H9 (cell line): ENCODE measurements around the gene NDUFA3. TPM values are rescaled to one million over a fixed set of nuclear protein-coding genes. Genes with fewer than 3 reads are reported as not detected.

Experiments
- DNase-seq: peaks from one replicate; pipeline ENCODE4 v3.0.0-alpha.2; 2017
- H2AFZ ChIP-seq: one replicate; pipeline ENCODE4 v1.6.1; 2013; ENCODE audit warnings: mild to moderate bottlenecking, low read length, control low read depth, moderate library complexity
- H2AK5ac ChIP-seq: 2 replicates; pipeline ENCODE4 v1.6.1; 2013; ENCODE audit warnings: low read length, control low read depth, mixed read lengths; ENCODE audit not compliant: insufficient read length
- H2BK120ac ChIP-seq: one replicate; pipeline ENCODE4 v1.6.1; 2013; ENCODE audit warnings: low read depth, mild to moderate bottlenecking, low read length, control low read depth, inconsistent platforms; ENCODE audit not compliant: poor library complexity, severe bottlenecking
- H2BK12ac ChIP-seq: 2 replicates; pipeline ENCODE4 v1.6.1; 2013; ENCODE audit warnings: low read length, control low read depth, mixed read lengths, low read depth; ENCODE audit not compliant: insufficient read length
- H2BK15ac ChIP-seq: 2 replicates; pipeline ENCODE4 v1.6.1; 2013; ENCODE audit warnings: low read depth, low read length, control low read depth
- H2BK20ac ChIP-seq: one replicate; pipeline ENCODE4 v1.6.1; 2013; ENCODE audit warnings: low read depth, mild to moderate bottlenecking, low read length, control low read depth, inconsistent platforms; ENCODE audit not compliant: poor library complexity, severe bottlenecking
- H2BK5ac ChIP-seq: 2 replicates; pipeline ENCODE4 v1.6.1; 2013; ENCODE audit warnings: low read length, control low read depth, mixed read lengths; ENCODE audit not compliant: insufficient read length
- H3K14ac ChIP-seq: 2 replicates; pipeline ENCODE4 v1.6.1; 2013; ENCODE audit warnings: low read length, control low read depth; ENCODE audit not compliant: insufficient read depth
- H3K18ac ChIP-seq: 2 replicates; pipeline ENCODE4 v1.6.1; 2013; ENCODE audit warnings: low read depth, mild to moderate bottlenecking, mixed read lengths, low read length, control low read depth; ENCODE audit not compliant: insufficient read length
- H3K23ac ChIP-seq: 2 replicates; pipeline ENCODE4 v1.6.1; 2013; ENCODE audit warnings: low read length, control low read depth, mixed read lengths, low read depth; ENCODE audit not compliant: insufficient read length
- H3K23me2 ChIP-seq: 2 replicates; pipeline ENCODE4 v1.6.1; 2013; ENCODE audit warnings: low read depth, mild to moderate bottlenecking, mixed read lengths, low read length, control low read depth; ENCODE audit not compliant: insufficient read length, poor library complexity, severe bottlenecking
- H3K27ac ChIP-seq: 2 replicates; pipeline ENCODE4 v1.5.1; 2013; ENCODE audit warnings: low read length, control low read depth, mixed read lengths, low read depth; ENCODE audit not compliant: insufficient read length
- H3K27me3 ChIP-seq: 2 replicates; pipeline ENCODE4 v1.6.1; 2013; ENCODE audit warnings: low read length, control low read depth, inconsistent platforms; ENCODE audit not compliant: insufficient read depth
- H3K4ac ChIP-seq: 2 replicates; pipeline ENCODE4 v1.6.1; 2013; ENCODE audit warnings: low read depth, mild to moderate bottlenecking, control low read depth, inconsistent platforms, low read length, moderate library complexity
- H3K4me1 ChIP-seq: 2 replicates; pipeline ENCODE4 v1.6.1; 2013; ENCODE audit warnings: low read length, control low read depth, inconsistent platforms; ENCODE audit not compliant: insufficient read depth
- H3K4me2 ChIP-seq: 2 replicates; pipeline ENCODE4 v1.6.1; 2013; ENCODE audit warnings: low read length, control low read depth, mixed read lengths; ENCODE audit not compliant: insufficient read length, insufficient read depth
- H3K56ac ChIP-seq: 2 replicates; pipeline ENCODE4 v1.6.1; 2013; ENCODE audit warnings: low read depth, mild to moderate bottlenecking, mixed read lengths, low read length, control low read depth; ENCODE audit not compliant: insufficient read length
- H3K79me1 ChIP-seq: 2 replicates; pipeline ENCODE4 v1.6.1; 2013; ENCODE audit warnings: low read depth, mild to moderate bottlenecking, moderate library complexity, low read length, control low read depth, inconsistent platforms; ENCODE audit not compliant: insufficient read depth, poor library complexity, severe bottlenecking
- H3K79me2 ChIP-seq: 2 replicates; pipeline ENCODE4 v1.6.1; 2013; ENCODE audit warnings: low read length, control low read depth, inconsistent platforms; ENCODE audit not compliant: insufficient read depth
- H3K9ac ChIP-seq: 2 replicates; pipeline ENCODE4 v1.6.1; 2013; ENCODE audit warnings: low read length, control low read depth, mixed read lengths; ENCODE audit not compliant: insufficient read length; ENCODE audit errors: extremely low read depth
- H3K9me3 ChIP-seq: one replicate; pipeline ENCODE4 v1.6.1; 2013; ENCODE audit warnings: low read depth, low read length, inconsistent platforms; ENCODE audit not compliant: control insufficient read depth
- H3T11ph ChIP-seq: one replicate; pipeline ENCODE4 v1.6.1; 2013; ENCODE audit warnings: mild to moderate bottlenecking, low read length, control low read depth, inconsistent platforms
- H4K20me1 ChIP-seq: one replicate; pipeline ENCODE4 v1.6.1; 2013; ENCODE audit not compliant: control insufficient read depth, insufficient read length, insufficient read depth
- H4K5ac ChIP-seq: 2 replicates; pipeline ENCODE4 v1.6.1; 2013; ENCODE audit warnings: low read depth, mild to moderate bottlenecking, mixed read lengths, low read length, control low read depth; ENCODE audit not compliant: insufficient read length
- H4K8ac ChIP-seq: replicated peaks from 2 replicates; pipeline ENCODE4 v1.6.1; 2013; ENCODE audit warnings: low read length, control low read depth, mixed read lengths, low read depth; ENCODE audit not compliant: insufficient read length
- H4K91ac ChIP-seq: 2 replicates; pipeline ENCODE4 v1.6.1; 2013; ENCODE audit warnings: low read depth, mild to moderate bottlenecking, moderate library complexity, mixed read lengths, low read length, control low read depth; ENCODE audit not compliant: insufficient read length
- H3K27ac Mint-ChIP-seq, 3 experiments: 2 replicates in 2 of 3; 3 replicates in 1 of 3; pipeline ENCODE4 v1.8.0; 2020 to 2021; ENCODE audit warnings: mixed read lengths in 3 of 3, mild to moderate bottlenecking in 1 of 3, moderate library complexity in 1 of 3
- H3K27me3 Mint-ChIP-seq: 2 replicates; pipeline ENCODE4 v1.8.0; 2021; ENCODE audit warnings: low read depth, mild to moderate bottlenecking, moderate library complexity, mixed read lengths
- H3K36me3 Mint-ChIP-seq, 3 experiments: 2 replicates in 2 of 3; 3 replicates in 1 of 3; pipeline ENCODE4 v1.8.0; 2020 to 2021; ENCODE audit warnings: low read depth in 3 of 3, mixed read lengths in 3 of 3; ENCODE audit not compliant: insufficient read depth in 1 of 3
- H3K4me1 Mint-ChIP-seq, 2 experiments: 2 replicates each; pipeline ENCODE4 v1.8.0; 2020; ENCODE audit warnings: mixed read lengths in 2 of 2
- H3K4me3 Mint-ChIP-seq, 2 experiments: 2 replicates in 1 of 2; 3 replicates in 1 of 2; pipeline ENCODE4 v1.8.0; 2020 to 2021; ENCODE audit warnings: mild to moderate bottlenecking in 2 of 2, mixed read lengths in 2 of 2, moderate library complexity in 1 of 2
- H3K9me3 Mint-ChIP-seq, 2 experiments: 2 replicates in 1 of 2; 3 replicates in 1 of 2; pipeline ENCODE4 v1.8.0; 2020; ENCODE audit warnings: mild to moderate bottlenecking in 2 of 2, mixed read lengths in 2 of 2, moderate library complexity in 1 of 2
- WGBS: extraction: QIAGEN DNeasy Blood & Tissue Kit; methylation state at CpG from one replicate; pipeline ENCODE4 v1.1.7; 2013; ENCODE audit warnings: missing lambda C conversion rate, low lambda C conversion rate, mixed read lengths; ENCODE audit not compliant: insufficient read length; ENCODE audit errors: extremely low coverage; 5-methylcytosine and 5-hydroxymethylcytosine counted together
- total RNA-seq: library from RNA; stranded (reverse); gene quantifications from 2 replicates; pipeline ENCODE4 v1.2.1, GENCODE V29; 2021
- TF ChIP-seq, protein P1 (sequence below): fragments of 200-600 bp; sonication (generic); conservative IDR thresholded peaks from 3 replicates; pipeline ENCODE4 v1.8.0; 2021; ENCODE audit warnings: antibody characterized with exemption, mild to moderate bottlenecking

Gene NDUFA3
- total RNA-seq, 1 experiment from 2014 or later = 174 TPM

DNA sequence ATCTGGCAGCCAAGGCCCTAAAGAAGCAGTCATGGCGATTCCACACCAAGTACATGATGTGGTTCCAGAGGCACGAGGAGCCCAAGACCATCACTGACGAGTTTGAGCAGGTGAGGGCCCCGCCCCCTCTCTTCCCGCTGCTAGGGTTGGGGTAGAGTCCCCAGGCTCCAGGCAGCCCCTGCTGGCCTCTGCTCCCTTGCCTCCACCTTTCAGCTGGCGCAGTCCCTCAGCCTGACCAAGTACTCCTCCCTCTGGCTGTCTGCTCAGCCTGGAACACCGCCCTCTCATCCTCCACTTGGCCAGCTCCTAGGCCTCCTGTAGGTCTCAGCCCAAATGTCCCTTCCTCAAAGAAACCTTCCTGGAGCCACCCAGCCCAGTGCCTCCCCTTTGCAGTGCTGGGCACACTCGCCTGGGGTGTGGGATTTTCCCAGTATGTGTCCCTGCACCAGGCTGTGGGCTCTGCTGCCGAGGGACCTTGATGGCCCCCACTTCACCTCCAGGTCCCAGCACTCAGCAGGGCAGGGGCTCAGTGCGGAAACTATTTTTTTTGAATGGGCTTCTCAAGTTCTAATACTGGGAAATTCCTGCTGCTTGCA, 51.2 kb downstream of the NDUFA3 start:
- Histone ChIP-seq H2BK5ac (no peak overlapping the region), H3K27me3 (no peaks in the 10 kb centered on the region), H3K56ac (no peak overlapping the region), H2AFZ (no peak overlapping the region), H4K91ac (no peak overlapping the region), H3K9ac (no peak overlapping the region), H2BK120ac (no peak overlapping the region), H3K9me3 (no peaks in the 10 kb centered on the region), H3K23me2 (peaks cover under 1% of the 10 kb centered on the region), H4K20me1 (no peaks in the 10 kb centered on the region), H2BK15ac (no peak overlapping the region), H2BK20ac (no peak overlapping the region), H3K79me2 (no peaks in the 10 kb centered on the region; the same call in 1 of the 2 replicates), H3K27ac (no peak overlapping the region), H3K18ac (no peak overlapping the region), H4K8ac (no peak overlapping the region), H2BK12ac (no peak overlapping the region), H3K79me1 (no peaks in the 10 kb centered on the region), H3K14ac (no peak overlapping the region), H3T11ph (no peak overlapping the region), H2AK5ac (no peak overlapping the region), H3K4ac (no peak overlapping the region), H3K23ac (no peak overlapping the region), H3K4me2 (no peak overlapping the region), H3K4me1 (no peaks in the 10 kb centered on the region), H4K5ac (no peak overlapping the region)
- peaks cover 4 to 5% of the 10 kb centered on the region in 2 experiments; a peak in 3 of 4 replicates for H3K4me1 Mint-ChIP-seq
- H3K4me3 Mint-ChIP-seq = no peak overlapping the region
- DNase-seq = no peak
- no peaks in the 10 kb centered on the region for H3K9me3 Mint-ChIP-seq
- peak overlapping the region in 1 of 3 experiments; percentile 90; a peak in 2 of 7 replicates for H3K27ac Mint-ChIP-seq
- peaks cover 50 to 84% (median 84%) of the 10 kb centered on the region in 3 experiments for H3K36me3 Mint-ChIP-seq
- TF ChIP-seq, protein P1, sequence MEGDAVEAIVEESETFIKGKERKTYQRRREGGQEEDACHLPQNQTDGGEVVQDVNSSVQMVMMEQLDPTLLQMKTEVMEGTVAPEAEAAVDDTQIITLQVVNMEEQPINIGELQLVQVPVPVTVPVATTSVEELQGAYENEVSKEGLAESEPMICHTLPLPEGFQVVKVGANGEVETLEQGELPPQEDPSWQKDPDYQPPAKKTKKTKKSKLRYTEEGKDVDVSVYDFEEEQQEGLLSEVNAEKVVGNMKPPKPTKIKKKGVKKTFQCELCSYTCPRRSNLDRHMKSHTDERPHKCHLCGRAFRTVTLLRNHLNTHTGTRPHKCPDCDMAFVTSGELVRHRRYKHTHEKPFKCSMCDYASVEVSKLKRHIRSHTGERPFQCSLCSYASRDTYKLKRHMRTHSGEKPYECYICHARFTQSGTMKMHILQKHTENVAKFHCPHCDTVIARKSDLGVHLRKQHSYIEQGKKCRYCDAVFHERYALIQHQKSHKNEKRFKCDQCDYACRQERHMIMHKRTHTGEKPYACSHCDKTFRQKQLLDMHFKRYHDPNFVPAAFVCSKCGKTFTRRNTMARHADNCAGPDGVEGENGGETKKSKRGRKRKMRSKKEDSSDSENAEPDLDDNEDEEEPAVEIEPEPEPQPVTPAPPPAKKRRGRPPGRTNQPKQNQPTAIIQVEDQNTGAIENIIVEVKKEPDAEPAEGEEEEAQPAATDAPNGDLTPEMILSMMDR = no peak
- WGBS = no CpG with 5 or more reads among the region's 10 CpGs
- H3K27me3 Mint-ChIP-seq = no peaks in the 10 kb centered on the region; the same call in 1 of the 2 replicates
